Cardiac muscle cell (in vitro differentiated cells and primary cell): ENCODE measurements around the gene DAPK1. TPM values are rescaled to one million over a fixed set of nuclear protein-coding genes. Genes with fewer than 3 reads are reported as not detected.

Experiments
- DNase-seq, 2 donors: peaks; one replicate each; pipeline versions ENCODE4 v3.0.0 to v3.0.0-alpha.2; 2010 to 2017; ENCODE audit warnings: low read depth in 1 of 2, low spot score in 1 of 2
- H3K27ac ChIP-seq: fragments of 200-600 bp; sonication (generic); 2 replicates; pipeline ENCODE4 v1.5.1; 2016
- H3K27me3 ChIP-seq: fragments of 200-600 bp; sonication (generic); 2 replicates; pipeline ENCODE4 v1.6.0; 2016; ENCODE audit warnings: control low read depth
- H3K36me3 ChIP-seq: fragments of 200-600 bp; sonication (generic); 2 replicates; pipeline ENCODE4 v1.5.1; 2016; ENCODE audit warnings: control low read depth
- H3K4me1 ChIP-seq: fragments of 200-600 bp; sonication (generic); 2 replicates; pipeline ENCODE4 v1.8.1; 2017; ENCODE audit warnings: low read depth, mild to moderate bottlenecking, mixed run types
- H3K4me3 ChIP-seq: fragments of 200-600 bp; sonication (generic); 2 replicates; pipeline ENCODE4 v1.5.1; 2016; ENCODE audit warnings: mild to moderate bottlenecking
- H3K9me3 ChIP-seq: fragments of 200-600 bp; sonication (generic); 2 replicates; pipeline ENCODE4 v1.5.1; 2017; ENCODE audit warnings: low read depth, mild to moderate bottlenecking, control low read depth
- polyA plus RNA-seq: library from polyadenylated mRNA; unstranded; fragments of >200 nt; fragmentation: Nextera tagmentation; extraction: Ambion mirVana; gene quantifications from 2 replicates; pipeline ENCODE4 v1.2.1, GENCODE V29; 2016
- total RNA-seq: library from RNA; depleted of rRNA; stranded (reverse); fragments of >200 nt; gene quantifications from 2 replicates; pipeline ENCODE4 v1.2.3, GENCODE V29; 2016
- TF ChIP-seq, protein P1 (sequence below): IDR thresholded peaks from 2 replicates; pipeline ENCODE4 v1.5.1; 2012; ENCODE audit warnings: low read depth, mild to moderate bottlenecking, low read length

Gene DAPK1
- total and polyA plus RNA-seq, 2 experiments from 2014 or later = 21.0 to 39.6 TPM

GRCh38 chr9:87663556-87663955 is 165.9 kb downstream of the DAPK1 start:
- H3K36me3 ChIP-seq = no peaks in the 10 kb centered on the region
- no peak overlapping the region for H3K4me3 ChIP-seq
- TF ChIP-seq, protein P1, sequence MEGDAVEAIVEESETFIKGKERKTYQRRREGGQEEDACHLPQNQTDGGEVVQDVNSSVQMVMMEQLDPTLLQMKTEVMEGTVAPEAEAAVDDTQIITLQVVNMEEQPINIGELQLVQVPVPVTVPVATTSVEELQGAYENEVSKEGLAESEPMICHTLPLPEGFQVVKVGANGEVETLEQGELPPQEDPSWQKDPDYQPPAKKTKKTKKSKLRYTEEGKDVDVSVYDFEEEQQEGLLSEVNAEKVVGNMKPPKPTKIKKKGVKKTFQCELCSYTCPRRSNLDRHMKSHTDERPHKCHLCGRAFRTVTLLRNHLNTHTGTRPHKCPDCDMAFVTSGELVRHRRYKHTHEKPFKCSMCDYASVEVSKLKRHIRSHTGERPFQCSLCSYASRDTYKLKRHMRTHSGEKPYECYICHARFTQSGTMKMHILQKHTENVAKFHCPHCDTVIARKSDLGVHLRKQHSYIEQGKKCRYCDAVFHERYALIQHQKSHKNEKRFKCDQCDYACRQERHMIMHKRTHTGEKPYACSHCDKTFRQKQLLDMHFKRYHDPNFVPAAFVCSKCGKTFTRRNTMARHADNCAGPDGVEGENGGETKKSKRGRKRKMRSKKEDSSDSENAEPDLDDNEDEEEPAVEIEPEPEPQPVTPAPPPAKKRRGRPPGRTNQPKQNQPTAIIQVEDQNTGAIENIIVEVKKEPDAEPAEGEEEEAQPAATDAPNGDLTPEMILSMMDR = no peak
- no peak for DNase-seq
- H3K27ac ChIP-seq = no peak overlapping the region
- no peaks in the 10 kb centered on the region for H3K4me1 ChIP-seq
- H3K9me3 ChIP-seq = no peaks in the 10 kb centered on the region
- H3K27me3 ChIP-seq = no peaks in the 10 kb centered on the region

GRCh38 chr9:87664153-87665060 is 166.7 kb downstream of the DAPK1 start:
- DNase-seq = no peak
- Histone ChIP-seq H3K36me3 (no peaks in the 10 kb centered on the region), H3K4me1 (no peaks in the 10 kb centered on the region), H3K27me3 (no peaks in the 10 kb centered on the region), H3K9me3 (no peaks in the 10 kb centered on the region), H3K4me3 (no peak overlapping the region), H3K27ac (no peak overlapping the region)
- TF ChIP-seq, protein P1 = no peak

- Histone ChIP-seq H3K4me3 (no peak overlapping the region), H3K27me3 (no peaks in the 10 kb centered on the region), H3K9me3 (no peaks in the 10 kb centered on the region), H3K36me3 (no peaks in the 10 kb centered on the region), H3K4me1 (no peaks in the 10 kb centered on the region), H3K27ac (no peak overlapping the region)
- DNase-seq = no peak
- TF ChIP-seq, protein P1 = no peak
Observed at GRCh38 chr9:87665505-87665904, 167.8 kb downstream of the DAPK1 start.

DNA sequence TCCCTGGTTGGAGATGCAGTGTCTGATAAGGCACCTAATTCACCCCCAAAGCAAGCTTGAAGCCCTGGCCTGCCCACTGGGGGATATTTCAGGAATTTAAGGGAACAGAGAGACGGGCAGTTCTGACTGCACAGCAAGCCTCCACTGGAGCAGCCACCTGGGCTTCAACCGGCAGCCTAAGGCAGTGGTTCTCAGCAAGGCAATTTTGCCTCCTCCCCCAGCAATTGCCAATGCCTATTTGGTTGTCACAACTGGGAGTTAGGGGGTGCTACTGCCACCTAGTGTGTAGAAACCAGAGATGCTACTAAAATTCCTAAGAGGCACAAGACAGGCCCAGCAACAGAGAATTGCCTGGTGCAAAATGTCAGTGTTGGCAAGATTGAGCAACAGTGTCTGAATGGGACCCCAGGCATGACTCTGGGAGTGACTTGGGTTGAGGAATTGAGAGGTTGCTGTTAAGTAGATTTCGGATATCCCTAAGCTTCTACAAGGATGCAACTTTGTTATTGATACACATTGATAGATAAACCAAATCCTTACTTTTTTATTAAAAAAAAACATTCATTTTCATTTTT is 169.6 kb downstream of the DAPK1 start:
- Histone ChIP-seq H3K9me3 (no peaks in the 10 kb centered on the region), H3K4me3 (no peak overlapping the region), H3K27me3 (no peaks in the 10 kb centered on the region), H3K36me3 (no peaks in the 10 kb centered on the region), H3K27ac (no peak overlapping the region), H3K4me1 (no peaks in the 10 kb centered on the region)
- TF ChIP-seq, protein P1 = peak; percentile 6
- no peak for DNase-seq

DNA sequence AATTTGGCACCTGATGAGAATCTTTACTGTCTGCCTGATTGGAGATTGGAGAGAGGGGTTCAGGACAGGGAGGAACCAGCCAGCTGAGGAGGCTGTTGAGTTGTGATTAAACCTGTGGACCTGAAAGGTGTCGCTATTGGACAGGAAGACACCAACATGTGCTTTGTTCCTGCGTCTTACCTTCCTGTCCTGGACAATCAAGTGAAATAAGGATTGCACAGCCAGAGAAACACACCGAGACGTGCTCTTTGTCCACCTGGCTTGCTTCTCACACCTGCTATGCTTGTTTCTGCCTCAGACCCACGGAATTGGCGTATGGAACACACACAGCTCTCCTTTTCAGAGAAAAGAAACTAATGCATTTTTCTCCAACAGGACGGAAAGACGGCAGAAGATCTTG is 170.6 kb downstream of the DAPK1 start:
- DNase-seq = no peak
- Histone ChIP-seq H3K9me3 (no peaks in the 10 kb centered on the region), H3K27me3 (no peaks in the 10 kb centered on the region), H3K36me3 (no peaks in the 10 kb centered on the region), H3K4me1 (no peaks in the 10 kb centered on the region), H3K27ac (no peak overlapping the region), H3K4me3 (no peak overlapping the region)
- TF ChIP-seq, protein P1 = no peak
